ENCODE results near the gene CCL16.

DNA sequence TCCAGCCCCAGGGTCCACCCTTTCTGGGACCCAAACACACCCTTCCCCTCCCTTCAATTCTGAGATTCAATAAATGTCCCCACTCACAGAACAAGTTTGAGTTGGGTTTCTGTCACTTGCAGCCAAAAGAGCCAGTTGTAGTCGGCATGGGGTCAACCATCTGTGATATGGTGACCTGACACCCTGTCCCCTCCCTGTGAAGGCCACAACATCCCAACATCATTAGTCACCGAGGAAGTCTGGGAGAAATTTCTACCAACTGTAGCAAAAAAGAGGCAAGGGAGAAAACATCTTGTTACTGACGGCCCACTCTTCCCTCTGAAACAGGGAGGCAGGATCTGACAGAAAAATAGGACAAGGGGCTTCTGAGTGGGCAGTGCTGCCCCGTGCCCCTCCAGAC lies 37.1 kb downstream of the CCL16 start:
- TF ChIP-seq POLR2A (IDR thresholded peaks at IDR 0.05; ENCODE audit: low read depth, low read length), result no peak
- TF ChIP-seq POLR2AphosphoS5 (IDR thresholded peaks at IDR 0.05; ENCODE audit: low read depth, low read length), result no peak

Measured in GM12892 (cell line).